Left lung (tissue), 10 donors: ENCODE data around the gene TAAR9. TPM values are rescaled to one million over a fixed set of nuclear protein-coding genes. Genes with fewer than 3 reads are reported as not detected.

Experiments
- ATAC-seq: fragments of 200-7000 bp; cut with Tn5 transposase; one replicate; pipeline ENCODE4 v1.9.1; 2020; ENCODE audit warnings: moderate library complexity
- DNase-seq, 4 donors: peaks; one replicate each; pipeline ENCODE4 v3.0.0-alpha.2; 2013 to 2020
- H3K27ac ChIP-seq, 2 donors: fragments of 200-600 bp; sonication (generic) in 1 of 2; one replicate each; pipeline versions ENCODE4 v1.5.0 to v1.8.0; 2020 to 2021
- H3K27me3 ChIP-seq, 2 donors: fragments of 200-600 bp; sonication (generic) in 1 of 2; one replicate each; pipeline versions ENCODE4 v1.5.0 to v1.8.0; 2020 to 2021
- H3K36me3 ChIP-seq, 2 donors: fragments of 200-600 bp; sonication (generic) in 1 of 2; one replicate each; pipeline versions ENCODE4 v1.5.0 to v1.8.0; 2020 to 2021
- H3K4me1 ChIP-seq, 2 donors: fragments of 200-600 bp; one replicate each; pipeline ENCODE4 v1.8.0; 2021
- H3K4me3 ChIP-seq, 2 donors: fragments of 200-600 bp; sonication (generic) in 1 of 2; one replicate each; pipeline versions ENCODE4 v1.5.0 to v1.8.0; 2020 to 2021; ENCODE audit warnings: mild to moderate bottlenecking in 1 of 2
- H3K9me3 ChIP-seq, 2 donors: fragments of 200-600 bp; sonication (generic) in 1 of 2; one replicate each; pipeline versions ENCODE4 v1.5.0 to v1.8.0; 2020 to 2021
- CTCF ChIP-seq, 2 donors: fragments of 200-600 bp; sonication (generic) in 1 of 2; IDR thresholded peaks; one replicate each; pipeline versions ENCODE4 v1.5.0 to v1.8.0; 2021; ENCODE audit warnings: antibody characterized with exemption in 2 of 2
- intact Hi-C, 2 donors: fragments of 100-400 bp; cut with DNase I; formaldehyde crosslinking; loops; one replicate each; pipeline versions ENCODE4 v1.11.2 to v1.14.2; 2022
- polyA plus RNA-seq, 6 donors: library from polyadenylated mRNA; unstranded; fragments of 120-200 nt; gene quantifications; one replicate each; pipeline ENCODE4 v1.2.1, GENCODE V29; 2013; ENCODE audit not compliant: insufficient read length in 6 of 6
- total RNA-seq, 2 donors: library from RNA; stranded (reverse); fragmentation: NEBNext Ultra II Directional; extraction: Animal tissue kit (Norgen Biotek cat#: 25700); gene quantifications; one replicate each; pipeline ENCODE4 v1.2.1, GENCODE V29; 2021
- donor health status: DM: no; HTN: yes; CAD: no.
- donor health status: DM: no; HTN: no; CAD: no.

The TAAR9 gene
- total and polyA plus RNA-seq, 8 donors, result not detected

GRCh38 chr6:132571774-132572173 lies 33.7 kb downstream of the TAAR9 start:
- intact Hi-C loops, result no loop called here
- no peak for ATAC-seq
- no peak for TF ChIP-seq CTCF (IDR thresholded peaks at IDR 0.05)

DNA sequence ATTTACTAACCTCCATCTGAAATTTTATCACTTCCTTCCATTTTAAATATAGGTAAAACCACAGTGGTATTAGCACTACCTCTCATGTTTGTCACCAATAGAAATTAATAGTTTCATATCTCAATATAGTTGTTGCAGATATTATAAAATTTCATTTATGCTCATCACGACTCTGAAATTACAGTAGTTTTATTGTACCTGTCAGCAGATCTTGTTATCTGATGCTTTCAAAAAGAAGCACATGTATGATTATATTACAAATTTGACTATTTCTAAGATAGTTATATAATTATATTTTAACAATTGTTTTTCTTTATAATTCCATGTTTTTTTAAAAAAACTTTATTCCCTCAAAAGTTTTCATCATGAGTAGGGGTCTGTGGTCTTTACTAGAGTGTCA lies 46.6 kb downstream of the TAAR9 start:
- no peaks in the 10 kb centered on the region for H3K36me3 ChIP-seq
- intact Hi-C loops, result no loop called here

More at GRCh38 chr6:132571774-132572173, 33.7 kb downstream of the TAAR9 start:
- Histone ChIP-seq H3K27ac (peak overlapping the region in 1 of 2 donors; percentile 64), H3K9me3 (no peaks in the 10 kb centered on the region), H3K36me3 (no peaks in the 10 kb centered on the region), H3K27me3 (no peaks in the 10 kb centered on the region), H3K4me3 (no peak overlapping the region), H3K4me1 (peaks cover 0 to 3% of the 10 kb centered on the region in 2 donors)
- DNase-seq, result no peak

DNA sequence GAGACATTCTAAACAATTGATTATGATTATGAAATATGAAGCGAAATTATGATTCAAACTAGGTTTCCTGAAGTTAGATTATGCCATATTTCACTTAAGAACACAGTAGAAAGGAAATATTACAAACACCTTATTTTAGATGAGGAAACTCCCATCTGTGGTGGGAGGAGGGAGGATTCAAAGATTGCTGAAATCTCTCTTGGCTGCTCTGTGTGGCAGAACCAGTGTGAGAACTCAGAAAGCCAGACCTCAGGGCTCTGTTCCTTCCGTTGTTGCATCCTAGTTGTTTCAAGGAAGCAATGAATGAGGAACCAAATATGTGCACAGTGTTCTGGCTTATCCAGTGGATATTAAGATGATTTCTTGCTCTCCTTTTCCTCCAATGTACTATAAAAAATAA lies 49.3 kb downstream of the TAAR9 start:
- no peaks in the 10 kb centered on the region for H3K4me1 ChIP-seq
- DNase-seq, result no peak

More for the DNA sequence above, 46.6 kb downstream of the TAAR9 start:
- no peak overlapping the region for H3K4me3 ChIP-seq
- no peak for TF ChIP-seq CTCF (IDR thresholded peaks at IDR 0.05)
- H3K27ac ChIP-seq, result no peak overlapping the region
- no peak for ATAC-seq
- H3K9me3 ChIP-seq, result no peaks in the 10 kb centered on the region
- no peaks in the 10 kb centered on the region for H3K4me1 ChIP-seq
- DNase-seq, result no peak
- H3K27me3 ChIP-seq, result no peaks in the 10 kb centered on the region

More for the DNA sequence above, 49.3 kb downstream of the TAAR9 start:
- no peak for TF ChIP-seq CTCF (IDR thresholded peaks at IDR 0.05)
- H3K9me3 ChIP-seq, result no peaks in the 10 kb centered on the region
- peak; percentile 19 for ATAC-seq
- H3K4me3 ChIP-seq, result no peak overlapping the region
- intact Hi-C loops, result no loop called here
- H3K27me3 ChIP-seq, result no peaks in the 10 kb centered on the region
- no peaks in the 10 kb centered on the region for H3K36me3 ChIP-seq
- peak overlapping the region in 1 of 2 donors; percentile 9 for H3K27ac ChIP-seq

Other genes with a start within 250 kb of the TAAR9 start
- gene MOXD1, start 136.8 kb upstream of the TAAR9 start, total RNA-seq, result 100 to 1,000 TPM in 1 of 2 donors, 10 to 100 TPM in 1; 49.5 to 106 TPM
- 10 to 100 TPM; 40.3 to 75.6 (median 57.1) TPM for gene MOXD1, start 136.8 kb upstream of the TAAR9 start, polyA plus RNA-seq
- gene STX7, start 25.2 kb upstream of the TAAR9 start, total RNA-seq, result 10 to 100 TPM; 61.2 to 69.7 TPM
- 10 to 100 TPM; 46.1 to 65.3 (median 55.5) TPM for gene STX7, start 25.2 kb upstream of the TAAR9 start, polyA plus RNA-seq
- gene TAAR8, start 14.4 kb downstream of the TAAR9 start, total RNA-seq, result not detected
- not detected for gene TAAR8, start 14.4 kb downstream of the TAAR9 start, polyA plus RNA-seq
- gene TAAR6, start 32.0 kb downstream of the TAAR9 start, total RNA-seq, result not detected
- gene TAAR6, start 32.0 kb downstream of the TAAR9 start, polyA plus RNA-seq, result not detected
- gene TAAR5, start 51.5 kb downstream of the TAAR9 start, total RNA-seq, result not detected
- gene TAAR5, start 51.5 kb downstream of the TAAR9 start, polyA plus RNA-seq, result not detected
- gene TAAR2, start 86.0 kb downstream of the TAAR9 start, total RNA-seq, result not detected
- not detected for gene TAAR2, start 86.0 kb downstream of the TAAR9 start, polyA plus RNA-seq
- not detected for gene TAAR1, start 120.9 kb downstream of the TAAR9 start, total RNA-seq
- gene TAAR1, start 120.9 kb downstream of the TAAR9 start, polyA plus RNA-seq, result under 1 TPM in 3 of 6 donors, not detected in 3; 0.13 to 0.16 (median 0.15) TPM
- gene VNN1, start 175.8 kb downstream of the TAAR9 start, total RNA-seq, result 1 to 10 TPM; 1.4 to 10.0 TPM
- gene VNN1, start 175.8 kb downstream of the TAAR9 start, polyA plus RNA-seq, result under 1 TPM; 0.25 to 0.52 (median 0.45) TPM
- 10 to 100 TPM in 1 of 2 donors, 1 to 10 TPM in 1; 4.0 to 58.8 TPM for gene VNN2, start 219.6 kb downstream of the TAAR9 start, total RNA-seq
- 1 to 10 TPM in 5 of 6 donors, under 1 TPM in 1; 0.91 to 2.1 (median 1.1) TPM for gene VNN2, start 219.6 kb downstream of the TAAR9 start, polyA plus RNA-seq